HAP-1 (cell line): ENCODE data around the gene OPRM1.

Experiments used
- DNase-seq, 2 experiments: peaks; one replicate each; pipeline ENCODE4 v3.0.0-alpha.2; 2016 to 2020; ENCODE audit warnings: low spot score in 2 of 2
- H3K27me3 ChIP-seq: fragments of 250-450 bp; sonication (Bioruptor Pico); 2 replicates; pipeline ENCODE4 v1.5.1; 2020; ENCODE audit warnings: low read depth, mild to moderate bottlenecking, moderate library complexity
- H3K36me3 ChIP-seq: fragments of 250-450 bp; sonication (Bioruptor Pico); replicated peaks from 2 replicates; pipeline ENCODE4 v1.5.1; 2020; ENCODE audit warnings: mild to moderate bottlenecking
- H3K4me1 ChIP-seq: fragments of 250-450 bp; sonication (Bioruptor Pico); 2 replicates; pipeline ENCODE4 v1.5.1; 2020; ENCODE audit warnings: mild to moderate bottlenecking
- H3K4me3 ChIP-seq: fragments of 250-450 bp; sonication (Bioruptor Pico); 2 replicates; pipeline ENCODE4 v1.5.1; 2020; ENCODE audit warnings: mild to moderate bottlenecking, moderate library complexity
- H3K9me3 ChIP-seq: fragments of 250-450 bp; sonication (Bioruptor Pico); 2 replicates; pipeline ENCODE4 v1.5.1; 2020; ENCODE audit warnings: mild to moderate bottlenecking, moderate library complexity
- in situ Hi-C: fragments of 300-500 bp; cut with MboI; formaldehyde crosslinking; loops from 3 replicates; pipeline ENCODE4 v1.14.3; 2020; ENCODE audit warnings: low sequenced_read_pairs, inconsistent platforms, mixed read lengths

Gene OPRM1

DNA sequence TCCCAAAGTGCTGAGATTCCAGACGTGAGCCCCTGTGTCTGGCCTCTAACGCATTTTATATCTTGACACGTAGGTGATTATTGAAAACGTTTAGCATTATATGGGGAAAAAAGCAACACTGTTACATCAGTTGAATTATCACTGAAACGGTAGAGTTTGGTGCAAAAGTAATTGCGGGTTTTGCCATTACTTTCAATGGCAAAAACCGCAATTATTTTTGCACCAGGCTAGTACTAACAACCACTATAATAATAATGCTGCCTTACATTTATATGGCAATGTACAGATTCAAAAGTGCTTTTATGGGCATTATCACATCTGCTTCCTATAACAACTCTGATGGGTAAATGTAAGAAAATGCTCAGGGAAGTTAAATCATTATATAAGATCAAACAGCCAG, 57.3 kb downstream of the OPRM1 start:
- Histone ChIP-seq H3K4me3 (no peak overlapping the region), H3K27me3 (peaks cover 9% of the 10 kb centered on the region; the same call in 1 of the 2 replicates), H3K36me3 (no peaks in the 10 kb centered on the region), H3K9me3 (no peaks in the 10 kb centered on the region), H3K4me1 (no peaks in the 10 kb centered on the region)
- no peak for DNase-seq
- in situ Hi-C loops: no loop called here

- Histone ChIP-seq H3K4me3 (no peak overlapping the region), H3K36me3 (no peaks in the 10 kb centered on the region), H3K9me3 (no peaks in the 10 kb centered on the region), H3K4me1 (no peaks in the 10 kb centered on the region), H3K27me3 (peaks cover 7% of the 10 kb centered on the region; the same call in 1 of the 2 replicates)
- DNase-seq: no peak
- in situ Hi-C loops: no loop called here
These were observed 57.8 kb downstream of the OPRM1 start for GRCh38 chr6:154096834-154097233.

DNA sequence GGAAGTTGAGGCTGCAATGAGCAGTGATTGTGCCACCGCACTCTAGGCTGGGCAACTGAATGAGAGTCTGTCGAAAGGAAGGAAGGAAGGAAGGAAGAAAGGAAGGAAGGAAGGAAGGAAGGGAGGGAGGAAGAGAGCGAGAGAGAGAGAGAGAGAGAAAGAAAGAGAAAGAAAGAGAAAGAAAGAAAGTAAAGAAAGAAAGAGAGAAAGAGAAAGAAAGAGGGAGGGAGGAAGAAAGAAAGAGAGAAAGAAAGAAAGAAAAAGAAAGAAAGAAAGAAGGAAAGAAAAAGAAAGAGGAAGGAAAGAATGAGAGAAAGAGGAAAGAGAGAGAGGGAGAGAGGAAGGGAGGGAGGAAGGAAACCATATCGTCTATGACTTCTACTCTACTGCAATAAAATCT, 60.2 kb downstream of the OPRM1 start:
- Histone ChIP-seq H3K36me3 (no peaks in the 10 kb centered on the region), H3K4me1 (no peaks in the 10 kb centered on the region), H3K27me3 (peaks cover 2% of the 10 kb centered on the region; the same call in 1 of the 2 replicates), H3K4me3 (no peak overlapping the region), H3K9me3 (no peaks in the 10 kb centered on the region)
- in situ Hi-C loops: no loop called here
- DNase-seq: no peak

DNA sequence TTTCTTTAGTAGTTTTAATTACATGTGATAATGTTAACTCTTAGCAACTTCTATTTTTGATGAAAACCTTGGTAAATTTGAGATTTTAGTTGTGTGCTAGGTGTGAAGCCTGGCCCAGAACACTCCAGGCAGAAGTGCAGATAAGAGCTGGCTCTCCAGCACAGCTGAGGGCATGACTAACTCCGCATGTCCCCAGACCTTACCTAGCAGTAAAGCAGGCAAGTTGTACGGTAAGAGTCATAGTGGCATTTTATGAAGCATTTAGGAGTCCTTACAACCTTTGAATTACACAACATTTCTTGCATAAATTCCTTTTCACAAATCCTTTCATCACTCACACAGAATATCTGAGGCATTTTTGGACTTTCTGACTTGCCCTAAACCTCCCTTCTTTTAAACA, 67.2 kb downstream of the OPRM1 start:
- no peak for DNase-seq
- in situ Hi-C loops: no loop called here
- H3K36me3 ChIP-seq: no peaks in the 10 kb centered on the region
- no peaks in the 10 kb centered on the region for H3K4me1 ChIP-seq
- no peak overlapping the region for H3K4me3 ChIP-seq
- no peaks in the 10 kb centered on the region for H3K9me3 ChIP-seq
- no peaks in the 10 kb centered on the region; the same call in 1 of the 2 replicates for H3K27me3 ChIP-seq

- Histone ChIP-seq H3K36me3 (no peaks in the 10 kb centered on the region), H3K4me3 (no peak overlapping the region), H3K27me3 (no peaks in the 10 kb centered on the region; the same call in 1 of the 2 replicates), H3K4me1 (no peaks in the 10 kb centered on the region), H3K9me3 (no peaks in the 10 kb centered on the region)
- DNase-seq: no peak
- in situ Hi-C loops: no loop called here
These were observed 72.0 kb downstream of the OPRM1 start for GRCh38 chr6:154111025-154111424.

GRCh38 chr6:154112181-154112809, 73.3 kb downstream of the OPRM1 start:
- H3K36me3 ChIP-seq: no peaks in the 10 kb centered on the region
- H3K4me1 ChIP-seq: no peaks in the 10 kb centered on the region
- H3K4me3 ChIP-seq: no peak overlapping the region
- in situ Hi-C loops: no loop called here
- H3K9me3 ChIP-seq: no peaks in the 10 kb centered on the region
- DNase-seq: no peak
- H3K27me3 ChIP-seq: no peaks in the 10 kb centered on the region; the same call in 1 of the 2 replicates

GRCh38 chr6:154113392-154113791, 74.4 kb downstream of the OPRM1 start:
- Histone ChIP-seq H3K4me3 (no peak overlapping the region), H3K9me3 (no peaks in the 10 kb centered on the region), H3K36me3 (no peaks in the 10 kb centered on the region), H3K4me1 (no peaks in the 10 kb centered on the region), H3K27me3 (no peaks in the 10 kb centered on the region; the same call in 1 of the 2 replicates)
- DNase-seq: no peak
- in situ Hi-C loops: no loop called here

DNA sequence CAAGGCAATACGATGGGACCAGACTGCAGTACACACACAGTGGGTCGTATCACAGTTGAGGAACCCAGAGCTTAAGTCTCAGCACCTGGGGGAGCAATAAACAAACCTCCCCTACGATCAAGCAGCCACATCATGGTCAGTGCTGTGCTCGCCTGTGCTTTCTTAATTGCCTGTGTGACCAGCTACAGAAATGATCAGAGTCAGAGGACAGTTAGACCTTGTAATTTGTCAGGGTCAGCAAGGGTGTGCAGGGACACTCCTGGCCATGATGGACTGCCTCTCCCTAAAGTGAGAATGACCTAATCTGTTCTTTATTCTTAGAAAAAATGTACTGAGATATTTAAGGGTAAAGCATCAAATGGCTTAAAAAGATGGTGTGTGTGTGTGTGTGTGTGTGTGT, 78.4 kb downstream of the OPRM1 start:
- in situ Hi-C loops: no loop called here
- Histone ChIP-seq H3K27me3 (0 out of 2 replicates have a peak, but pooled peaks cover 2% of the 10 kb centered on the region), H3K36me3 (no peaks in the 10 kb centered on the region), H3K4me3 (no peak overlapping the region), H3K4me1 (no peaks in the 10 kb centered on the region), H3K9me3 (no peaks in the 10 kb centered on the region)
- no peak for DNase-seq

- no peaks in the 10 kb centered on the region for H3K4me1 ChIP-seq
- no peaks in the 10 kb centered on the region for H3K36me3 ChIP-seq
- in situ Hi-C loops: no loop called here
- H3K4me3 ChIP-seq: no peak overlapping the region
- DNase-seq: no peak
- 0 out of 2 replicates have a peak, but pooled peaks cover 2% of the 10 kb centered on the region for H3K27me3 ChIP-seq
- no peaks in the 10 kb centered on the region; the same call in none of the 2 replicates for H3K9me3 ChIP-seq
These were observed 83.3 kb downstream of the OPRM1 start for GRCh38 chr6:154122195-154122925.

GRCh38 chr6:154123155-154123956, 84.3 kb downstream of the OPRM1 start:
- Histone ChIP-seq H3K27me3 (0 out of 2 replicates have a peak, but pooled peaks cover 2% of the 10 kb centered on the region), H3K4me3 (no peak overlapping the region), H3K4me1 (no peaks in the 10 kb centered on the region), H3K36me3 (no peaks in the 10 kb centered on the region), H3K9me3 (no peaks in the 10 kb centered on the region; the same call in none of the 2 replicates)
- in situ Hi-C loops: no loop called here
- DNase-seq: no peak

- no peaks in the 10 kb centered on the region; the same call in none of the 2 replicates for H3K9me3 ChIP-seq
- in situ Hi-C loops: no loop called here
- no peaks in the 10 kb centered on the region for H3K4me1 ChIP-seq
- H3K36me3 ChIP-seq: no peaks in the 10 kb centered on the region
- H3K27me3 ChIP-seq: no peaks in the 10 kb centered on the region
- DNase-seq: no peak
- H3K4me3 ChIP-seq: no peak overlapping the region
These were observed 86.4 kb downstream of the OPRM1 start for GRCh38 chr6:154125421-154125820.

GRCh38 chr6:154127657-154128056, 88.6 kb downstream of the OPRM1 start:
- no peak for DNase-seq
- no peaks in the 10 kb centered on the region for H3K4me1 ChIP-seq
- no peaks in the 10 kb centered on the region; the same call in none of the 2 replicates for H3K9me3 ChIP-seq
- no peaks in the 10 kb centered on the region for H3K27me3 ChIP-seq
- in situ Hi-C loops: no loop called here
- H3K36me3 ChIP-seq: no peaks in the 10 kb centered on the region
- H3K4me3 ChIP-seq: no peak overlapping the region

GRCh38 chr6:154134471-154135147, 95.6 kb downstream of the OPRM1 start:
- no peak overlapping the region for H3K4me3 ChIP-seq
- H3K9me3 ChIP-seq: no peaks in the 10 kb centered on the region
- no peaks in the 10 kb centered on the region for H3K27me3 ChIP-seq
- peaks cover 3% of the 10 kb centered on the region for H3K4me1 ChIP-seq
- DNase-seq: no peak
- in situ Hi-C loops: no loop called here
- no peaks in the 10 kb centered on the region for H3K36me3 ChIP-seq
